RWPE1 (cell line): ENCODE data around the gene CEP44.

Experiments
- CTCF ChIA-PET: fragments of 350-600 bp; sonication (Branson Sonifier 250); formaldehyde crosslinking; extraction: SDS; loops from one replicate; lab custom pipeline; 2021; lab: Yijun Ruan, JAX
- POLR2A ChIA-PET: fragments of 400-600 bp; formaldehyde crosslinking; extraction: SDS; loops from one replicate; lab custom pipeline; 2020; ENCODE audit warnings: antibody characterized with exemption; ENCODE audit not compliant: low non-redundant PET; lab: Yijun Ruan, JAX
- DNase-seq: peaks from one replicate; pipeline ENCODE4 v3.0.0; 2012; ENCODE audit warnings: low spot score
- H3K27ac ChIP-seq: fragments of 450-650 bp; 2 replicates; pipeline ENCODE4 v1.5.1; 2017
- TF ChIP-seq, protein P1 (sequence below): fragments of 450-650 bp; conservative IDR thresholded peaks from 2 replicates; pipeline ENCODE4 v1.5.1; 2017; ENCODE audit warnings: low read depth, mild to moderate bottlenecking

The CEP44 gene, protein sequence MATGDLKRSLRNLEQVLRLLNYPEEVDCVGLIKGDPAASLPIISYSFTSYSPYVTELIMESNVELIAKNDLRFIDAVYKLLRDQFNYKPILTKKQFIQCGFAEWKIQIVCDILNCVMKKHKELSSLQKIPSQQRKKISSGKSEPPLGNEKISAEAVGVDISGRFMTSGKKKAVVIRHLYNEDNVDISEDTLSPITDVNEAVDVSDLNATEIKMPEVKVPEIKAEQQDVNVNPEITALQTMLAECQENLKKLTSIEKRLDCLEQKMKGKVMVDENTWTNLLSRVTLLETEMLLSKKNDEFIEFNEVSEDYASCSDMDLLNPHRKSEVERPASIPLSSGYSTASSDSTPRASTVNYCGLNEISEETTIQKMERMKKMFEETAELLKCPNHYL

DNA sequence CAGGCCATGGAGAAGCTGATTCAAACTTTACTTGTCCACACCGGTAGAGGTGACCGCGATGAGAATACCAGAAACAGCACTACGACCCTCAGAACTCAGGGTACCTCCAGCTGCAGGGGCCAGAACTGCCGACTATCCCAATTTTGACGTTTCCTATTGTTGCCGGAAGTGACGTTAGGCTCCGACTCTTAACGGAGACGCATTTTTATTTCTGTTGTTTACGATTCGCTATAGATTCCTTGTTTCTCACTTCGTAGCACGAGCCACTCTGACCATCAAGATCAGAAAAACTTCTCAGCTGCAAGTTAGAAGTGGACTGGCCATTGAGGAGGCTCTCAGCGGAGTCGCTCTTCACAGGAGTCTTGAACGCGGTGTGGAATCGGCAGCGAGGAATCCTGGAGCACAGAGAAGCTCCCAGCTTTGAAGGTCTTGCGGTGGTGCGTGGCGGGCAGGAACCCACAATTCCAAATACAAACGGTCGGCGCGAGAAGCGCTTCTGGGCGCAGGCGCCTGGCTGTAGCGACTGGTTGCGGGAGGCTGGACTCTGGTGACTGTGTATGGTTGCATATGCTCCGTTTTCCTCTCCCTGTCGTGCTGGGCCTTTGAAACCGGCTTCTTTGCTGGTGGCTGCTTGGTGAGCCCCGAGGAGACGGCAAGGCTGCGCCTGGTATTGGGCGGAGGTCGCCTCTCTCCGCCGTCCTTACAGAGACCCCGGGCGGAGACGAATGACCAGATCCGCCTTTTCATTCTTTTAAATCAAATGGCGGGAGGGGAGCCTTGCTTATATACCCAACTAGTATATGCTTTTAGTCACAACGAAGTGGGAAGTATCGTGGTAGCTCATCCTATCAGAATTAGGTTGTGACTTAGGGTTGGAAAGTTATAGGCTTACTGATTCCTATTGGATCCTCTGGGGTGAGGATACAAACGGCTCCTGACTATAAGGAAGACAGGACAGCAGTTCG lies at the start of gene CEP44, which contains the start of gene FBXO8:
Gene CEP44 (plus strand): TSS at position 405 of the 965 bp plus-strand sequence. CDS start 15,211 bp downstream, outside the sequence.
Gene FBXO8 (minus strand): TSS at position 161 of the 965 bp plus-strand sequence. CDS start 20,575 bp downstream, outside the sequence.
- peak; percentile 79 for DNase-seq
- ChIA-PET CTCF (no interaction called here), POLR2A (interaction anchor here (1.0 kb wide), 1 partner anchor 30 kb away, joined by 3 read pairs; no protein-coding TSS in a partner anchor)
- peak within 1 kb of the TSS; percentile 98 for H3K27ac ChIP-seq
- TF ChIP-seq, protein P1, sequence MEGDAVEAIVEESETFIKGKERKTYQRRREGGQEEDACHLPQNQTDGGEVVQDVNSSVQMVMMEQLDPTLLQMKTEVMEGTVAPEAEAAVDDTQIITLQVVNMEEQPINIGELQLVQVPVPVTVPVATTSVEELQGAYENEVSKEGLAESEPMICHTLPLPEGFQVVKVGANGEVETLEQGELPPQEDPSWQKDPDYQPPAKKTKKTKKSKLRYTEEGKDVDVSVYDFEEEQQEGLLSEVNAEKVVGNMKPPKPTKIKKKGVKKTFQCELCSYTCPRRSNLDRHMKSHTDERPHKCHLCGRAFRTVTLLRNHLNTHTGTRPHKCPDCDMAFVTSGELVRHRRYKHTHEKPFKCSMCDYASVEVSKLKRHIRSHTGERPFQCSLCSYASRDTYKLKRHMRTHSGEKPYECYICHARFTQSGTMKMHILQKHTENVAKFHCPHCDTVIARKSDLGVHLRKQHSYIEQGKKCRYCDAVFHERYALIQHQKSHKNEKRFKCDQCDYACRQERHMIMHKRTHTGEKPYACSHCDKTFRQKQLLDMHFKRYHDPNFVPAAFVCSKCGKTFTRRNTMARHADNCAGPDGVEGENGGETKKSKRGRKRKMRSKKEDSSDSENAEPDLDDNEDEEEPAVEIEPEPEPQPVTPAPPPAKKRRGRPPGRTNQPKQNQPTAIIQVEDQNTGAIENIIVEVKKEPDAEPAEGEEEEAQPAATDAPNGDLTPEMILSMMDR = no peak

DNA sequence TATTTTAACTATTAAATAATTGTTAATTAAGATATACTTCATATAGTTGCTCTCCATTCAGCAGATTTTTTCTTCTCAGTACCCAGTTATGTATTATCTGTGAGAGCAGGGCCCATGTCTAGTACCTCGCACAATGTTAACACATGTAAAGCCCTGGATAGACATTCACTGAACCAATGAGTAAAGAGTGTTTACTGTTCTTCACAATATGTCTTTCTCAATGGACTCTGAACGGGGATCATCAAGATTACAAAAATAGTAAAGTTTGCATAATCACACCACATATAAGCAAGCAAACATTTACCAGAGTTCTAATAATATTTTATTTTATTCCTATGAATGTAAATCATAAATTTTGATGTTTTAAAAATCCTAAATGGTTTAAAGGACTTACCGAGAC lies 47.4 kb upstream of the CEP44 start:
- no peak for DNase-seq
- TF ChIP-seq, protein P1 = no peak
- POLR2A ChIA-PET = no interaction called here
- CTCF ChIA-PET = no interaction called here
- no peak overlapping the region for H3K27ac ChIP-seq

DNA sequence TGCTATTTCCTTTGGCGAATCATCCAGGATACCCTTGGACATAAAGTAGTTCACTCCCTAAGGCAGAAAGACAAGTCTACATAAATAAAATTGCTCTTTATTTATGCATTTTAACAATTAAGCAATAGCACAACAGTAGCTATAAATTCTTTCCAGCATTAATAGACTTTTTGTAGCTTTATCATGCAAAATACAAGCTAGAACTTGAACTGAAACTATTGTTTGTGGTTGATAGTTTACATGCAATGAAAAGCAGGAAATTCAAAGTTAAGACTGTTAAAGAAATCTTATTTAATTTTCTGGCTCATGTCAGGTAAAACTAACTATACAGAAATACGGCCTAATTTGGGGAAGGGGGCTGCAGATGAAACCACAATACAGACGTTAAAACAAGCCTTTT lies 42.5 kb upstream of the CEP44 start:
- POLR2A ChIA-PET = no interaction called here
- TF ChIP-seq, protein P1 = no peak
- no peak overlapping the region for H3K27ac ChIP-seq
- DNase-seq = no peak
- CTCF ChIA-PET = no interaction called here

DNA sequence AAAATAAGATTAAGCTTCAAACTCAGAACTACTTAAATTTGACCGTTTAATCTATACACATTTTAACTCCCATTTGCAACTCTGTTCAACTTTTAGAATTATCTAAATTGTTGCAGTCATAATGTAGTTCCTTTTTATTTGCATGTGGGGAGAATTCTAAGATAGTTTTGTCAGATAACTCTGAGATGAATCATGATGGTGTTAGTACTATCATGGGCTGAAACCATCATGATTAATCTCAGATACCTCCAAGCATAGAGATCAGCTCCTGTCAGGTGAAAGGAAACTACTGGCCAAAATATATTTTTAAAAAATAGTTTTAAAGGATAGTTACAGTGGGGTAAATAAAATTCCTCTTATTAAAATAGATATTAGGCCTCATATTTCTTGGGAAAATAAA lies 39.3 kb upstream of the CEP44 start:
- peak; percentile 20 for DNase-seq
- CTCF ChIA-PET = no interaction called here
- TF ChIP-seq, protein P1 = no peak

DNA sequence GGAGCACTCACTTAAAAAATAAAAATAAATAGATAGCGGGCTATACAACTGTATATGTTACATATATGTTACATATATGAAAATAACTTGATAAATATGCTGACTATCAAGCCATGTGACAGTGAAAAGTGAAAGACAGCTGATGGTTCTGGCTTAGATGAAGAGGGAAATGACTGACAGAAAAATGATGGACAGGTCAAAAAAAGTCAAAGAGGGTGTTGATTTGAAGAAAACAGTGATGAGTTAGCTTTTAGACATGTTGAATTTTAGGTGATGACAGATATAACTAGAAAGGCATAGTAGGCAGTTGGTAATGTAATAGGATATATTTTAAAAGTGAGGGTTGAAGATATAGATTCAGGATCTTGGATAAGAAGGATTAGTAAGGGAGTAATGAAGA lies 38.0 kb upstream of the CEP44 start:
- H3K27ac ChIP-seq = no peak overlapping the region
- ChIA-PET POLR2A (no interaction called here), CTCF (interaction anchor here (0.8 kb wide), 1 partner anchor 73 kb away, joined by 4 read pairs; no protein-coding TSS in a partner anchor)
- TF ChIP-seq, protein P1 = no peak
- no peak for DNase-seq

More for the DNA sequence above, 39.3 kb upstream of the CEP44 start:
- H3K27ac ChIP-seq = no peak overlapping the region
- POLR2A ChIA-PET = no interaction called here

DNA sequence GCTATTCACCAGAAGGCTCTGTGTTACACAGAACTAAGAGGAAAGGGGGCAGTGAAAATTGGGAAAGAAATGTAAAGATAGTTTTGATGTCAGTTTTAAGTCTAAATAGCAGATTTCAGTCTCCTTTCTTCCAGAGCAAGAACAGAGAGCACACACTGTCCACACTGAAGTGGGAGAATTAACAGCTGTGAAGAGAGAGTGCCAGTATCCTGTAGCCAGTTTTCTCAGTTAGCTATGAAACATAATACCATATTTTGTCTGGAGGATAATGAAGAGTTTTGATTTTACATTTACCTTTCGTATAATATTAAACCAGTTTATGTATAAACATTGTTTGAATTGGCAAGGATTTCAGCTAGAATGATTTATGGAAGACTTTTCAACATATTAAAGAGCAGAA lies 35.3 kb upstream of the CEP44 start:
- H3K27ac ChIP-seq = no peak overlapping the region
- ChIA-PET CTCF (no interaction called here), POLR2A (no interaction called here)
- TF ChIP-seq, protein P1 = no peak
- no peak for DNase-seq
